Endothelial cell of umbilical vein (primary cell): ENCODE data around the gene PLCXD1.

Experiments used
- POLR2A ChIP-seq: IDR thresholded peaks from 2 replicates; pipeline ENCODE4 v1.6.1; 2012; ENCODE audit warnings: low read depth, mild to moderate bottlenecking, control low read depth, low read length
- POLR2AphosphoS5 ChIP-seq: IDR thresholded peaks from 2 replicates; pipeline ENCODE4 v1.6.1; 2012; ENCODE audit warnings: low read depth, mild to moderate bottlenecking, control low read depth, low read length, moderate library complexity; ENCODE audit not compliant: insufficient read depth
- TF ChIP-seq, protein P1 (sequence below), 2 donors: IDR thresholded peaks; 1 replicate in 1 of 2; 2 replicates in 1 of 2; pipeline ENCODE4 v1.5.1; 2011; ENCODE audit warnings: low read length in 2 of 2, mild to moderate bottlenecking in 2 of 2, moderate library complexity in 2 of 2, control low read depth in 1 of 2, inconsistent platforms in 1 of 2, low read depth in 1 of 2; ENCODE audit not compliant: insufficient read depth in 1 of 2; ENCODE audit errors: extremely low read depth in 1 of 2

DNA sequence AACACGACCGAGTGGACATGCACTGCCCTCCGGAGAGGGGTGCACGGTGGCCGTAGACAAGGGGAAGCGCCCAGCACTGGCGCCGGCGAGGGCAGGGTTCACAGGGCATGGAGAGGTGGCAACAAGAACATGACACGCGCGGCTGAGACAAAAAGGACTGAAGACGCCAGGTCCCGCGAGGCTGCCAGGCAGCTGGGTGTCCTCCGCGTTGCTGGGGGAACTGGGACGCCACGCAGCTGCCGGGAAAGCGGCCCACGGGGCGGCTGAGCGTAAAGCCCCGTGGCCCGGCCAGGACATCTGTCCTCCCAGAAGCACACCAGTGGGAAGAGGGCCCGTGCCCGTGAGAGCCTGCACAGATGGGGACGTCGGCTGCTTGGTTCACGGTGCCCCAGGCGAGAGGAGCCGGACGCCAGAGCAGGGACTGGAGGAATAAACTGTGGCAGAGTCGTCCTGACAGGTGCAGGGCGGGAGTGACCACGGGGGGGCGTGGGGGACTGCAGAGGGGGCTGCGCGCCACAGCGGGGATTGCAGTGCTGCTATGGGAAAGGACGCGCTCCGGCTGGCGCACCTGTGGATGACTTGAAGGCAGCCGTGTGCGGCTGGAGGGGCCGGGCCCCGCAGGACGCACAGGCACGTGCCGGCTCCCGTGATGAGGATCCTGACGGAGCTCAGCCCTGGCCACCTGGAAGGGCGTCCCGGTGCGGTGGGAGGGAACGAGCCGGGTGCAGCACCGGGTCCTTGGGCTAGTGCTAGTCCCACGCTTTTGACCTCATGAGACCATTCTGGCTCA is 69.5 kb downstream of the PLCXD1 start:
- TF ChIP-seq POLR2A (no peak), POLR2AphosphoS5 (no peak)
- TF ChIP-seq, protein P1, sequence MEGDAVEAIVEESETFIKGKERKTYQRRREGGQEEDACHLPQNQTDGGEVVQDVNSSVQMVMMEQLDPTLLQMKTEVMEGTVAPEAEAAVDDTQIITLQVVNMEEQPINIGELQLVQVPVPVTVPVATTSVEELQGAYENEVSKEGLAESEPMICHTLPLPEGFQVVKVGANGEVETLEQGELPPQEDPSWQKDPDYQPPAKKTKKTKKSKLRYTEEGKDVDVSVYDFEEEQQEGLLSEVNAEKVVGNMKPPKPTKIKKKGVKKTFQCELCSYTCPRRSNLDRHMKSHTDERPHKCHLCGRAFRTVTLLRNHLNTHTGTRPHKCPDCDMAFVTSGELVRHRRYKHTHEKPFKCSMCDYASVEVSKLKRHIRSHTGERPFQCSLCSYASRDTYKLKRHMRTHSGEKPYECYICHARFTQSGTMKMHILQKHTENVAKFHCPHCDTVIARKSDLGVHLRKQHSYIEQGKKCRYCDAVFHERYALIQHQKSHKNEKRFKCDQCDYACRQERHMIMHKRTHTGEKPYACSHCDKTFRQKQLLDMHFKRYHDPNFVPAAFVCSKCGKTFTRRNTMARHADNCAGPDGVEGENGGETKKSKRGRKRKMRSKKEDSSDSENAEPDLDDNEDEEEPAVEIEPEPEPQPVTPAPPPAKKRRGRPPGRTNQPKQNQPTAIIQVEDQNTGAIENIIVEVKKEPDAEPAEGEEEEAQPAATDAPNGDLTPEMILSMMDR (IDR thresholded peaks at IDR 0.05; ENCODE audit: extremely low read depth in 1 of 2, insufficient read depth in 1 of 2, low read depth in 1 of 2, low read length in 2 of 2) = no peak
